GM18505 (cell line): ENCODE measurements around the gene CAPN2.

ENCODE experiments used
- ATAC-seq: cut with Tn5 transposase; IDR thresholded peaks from one replicate; pipeline ENCODE4 v1.9.1; 2021; ENCODE audit not compliant: unreplicated experiment
- POLR2A ChIP-seq: IDR thresholded peaks from 4 replicates; pipeline ENCODE4 v1.6.1; 2011; ENCODE audit warnings: borderline replicate concordance; ENCODE audit not compliant: insufficient read depth, insufficient read length; ENCODE audit errors: extremely low read depth

The CAPN2 gene

DNA sequence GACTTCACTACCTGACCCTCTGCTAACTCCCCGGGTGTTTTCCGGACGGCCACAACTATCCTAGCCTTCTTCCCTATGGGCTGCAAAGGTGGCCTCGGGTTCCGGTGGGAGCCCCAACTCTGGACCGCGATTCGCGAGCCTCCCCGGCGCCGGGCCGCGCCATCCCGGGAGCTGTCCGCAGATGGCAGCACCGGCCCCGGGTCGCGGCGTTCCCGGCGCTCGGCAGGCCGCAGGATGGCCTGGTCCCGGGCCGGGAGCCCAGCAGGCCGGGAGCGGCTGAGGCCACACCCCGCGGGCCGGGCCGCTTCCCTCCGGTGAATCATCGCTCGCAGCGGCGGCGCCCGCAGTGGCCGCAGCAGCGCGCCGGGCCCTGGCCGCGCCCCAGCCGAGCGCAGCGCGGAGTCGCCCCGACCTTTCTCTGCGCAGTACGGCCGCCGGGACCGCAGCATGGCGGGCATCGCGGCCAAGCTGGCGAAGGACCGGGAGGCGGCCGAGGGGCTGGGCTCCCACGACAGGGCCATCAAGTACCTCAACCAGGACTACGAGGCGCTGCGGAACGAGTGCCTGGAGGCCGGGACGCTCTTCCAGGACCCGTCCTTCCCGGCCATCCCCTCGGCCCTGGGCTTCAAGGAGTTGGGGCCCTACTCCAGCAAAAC is at the start of gene CAPN2:
Gene CAPN2 (plus strand): TSS at position 346 of the 656 bp plus-strand sequence. CDS start 102 bp downstream, at position 448.
- TF ChIP-seq POLR2A = peak; percentile 35
- ATAC-seq = peak; percentile 62

DNA sequence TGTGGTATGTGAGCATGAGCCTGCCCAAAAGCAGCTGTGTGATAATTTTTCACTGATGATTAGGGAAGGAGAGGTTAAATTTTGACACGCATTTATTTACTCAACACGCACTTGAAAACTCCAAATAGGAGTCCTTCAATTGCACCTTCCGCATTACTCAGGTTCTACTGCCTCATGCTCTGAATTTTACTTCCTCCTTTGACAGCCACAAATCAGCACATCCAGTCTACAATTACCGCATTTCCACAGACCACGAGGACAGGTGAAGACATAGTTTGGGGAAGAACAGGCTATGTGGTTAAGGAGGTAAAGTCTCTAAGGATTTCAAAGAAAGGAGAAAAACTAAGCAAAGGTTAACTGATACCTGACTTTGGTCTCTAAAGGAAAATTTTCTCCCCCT is 49.4 kb upstream of the CAPN2 start:
- ATAC-seq = no peak
- TF ChIP-seq POLR2A = no peak

DNA sequence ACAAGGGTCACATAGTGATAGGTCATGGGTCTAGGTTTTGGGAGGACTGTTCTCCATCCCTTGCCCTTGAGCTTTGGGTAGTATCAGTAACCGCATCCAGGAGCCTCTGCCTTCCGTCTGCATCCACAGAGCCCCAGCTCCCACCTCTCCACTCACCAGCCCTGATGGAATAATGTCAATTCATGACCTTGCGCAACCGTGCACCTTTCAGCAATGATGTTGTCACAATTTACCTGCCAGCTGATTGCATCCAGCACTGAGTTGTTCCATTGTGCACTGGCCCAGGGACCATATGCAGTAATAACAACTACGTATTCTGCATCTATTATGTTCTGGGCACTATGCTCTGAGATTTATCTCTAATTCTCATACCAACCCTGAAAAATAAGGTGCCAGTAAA is 48.2 kb upstream of the CAPN2 start:
- no peak for TF ChIP-seq POLR2A
- ATAC-seq = no peak

DNA sequence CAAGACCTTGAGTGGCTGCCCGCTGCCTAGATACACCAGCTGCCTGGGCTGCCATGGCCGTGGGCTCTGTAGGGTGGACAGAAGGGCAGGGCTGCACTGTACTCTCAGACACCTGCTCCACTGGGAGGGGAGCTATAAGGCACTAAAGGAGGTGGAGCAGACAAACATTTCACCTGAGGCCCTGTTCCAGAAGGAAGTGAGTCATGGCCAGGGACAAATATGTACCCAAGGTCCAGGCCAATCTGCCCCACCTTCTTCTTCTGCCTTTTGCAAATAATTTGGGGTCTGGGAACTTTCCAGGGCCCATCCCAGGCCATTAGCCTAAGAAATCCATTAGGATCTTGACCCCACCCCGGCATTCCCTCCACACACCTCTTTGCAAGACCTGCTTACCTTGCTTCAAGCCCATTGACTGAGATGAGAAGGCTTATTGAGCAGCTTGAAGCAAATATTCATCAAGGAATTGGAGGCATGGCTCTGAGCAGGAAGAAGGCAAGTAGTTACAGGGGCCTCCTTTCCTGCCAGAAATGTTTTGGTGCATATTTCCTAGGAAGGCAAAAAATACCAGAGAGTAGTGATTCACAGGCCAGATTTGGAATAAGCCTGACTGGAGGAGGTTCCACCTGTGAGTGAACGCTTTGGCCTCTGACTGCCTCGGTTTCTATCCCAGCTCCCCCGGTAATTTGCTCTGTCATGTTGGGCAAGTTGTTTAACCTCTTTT is 46.6 kb upstream of the CAPN2 start, which contains the start of gene CAPN8:
Gene CAPN8 (minus strand): TSS at position 110 of the 721 bp plus-strand sequence. CDS start 55 bp downstream, at position 55.
- TF ChIP-seq POLR2A = no peak
- no peak for ATAC-seq

DNA sequence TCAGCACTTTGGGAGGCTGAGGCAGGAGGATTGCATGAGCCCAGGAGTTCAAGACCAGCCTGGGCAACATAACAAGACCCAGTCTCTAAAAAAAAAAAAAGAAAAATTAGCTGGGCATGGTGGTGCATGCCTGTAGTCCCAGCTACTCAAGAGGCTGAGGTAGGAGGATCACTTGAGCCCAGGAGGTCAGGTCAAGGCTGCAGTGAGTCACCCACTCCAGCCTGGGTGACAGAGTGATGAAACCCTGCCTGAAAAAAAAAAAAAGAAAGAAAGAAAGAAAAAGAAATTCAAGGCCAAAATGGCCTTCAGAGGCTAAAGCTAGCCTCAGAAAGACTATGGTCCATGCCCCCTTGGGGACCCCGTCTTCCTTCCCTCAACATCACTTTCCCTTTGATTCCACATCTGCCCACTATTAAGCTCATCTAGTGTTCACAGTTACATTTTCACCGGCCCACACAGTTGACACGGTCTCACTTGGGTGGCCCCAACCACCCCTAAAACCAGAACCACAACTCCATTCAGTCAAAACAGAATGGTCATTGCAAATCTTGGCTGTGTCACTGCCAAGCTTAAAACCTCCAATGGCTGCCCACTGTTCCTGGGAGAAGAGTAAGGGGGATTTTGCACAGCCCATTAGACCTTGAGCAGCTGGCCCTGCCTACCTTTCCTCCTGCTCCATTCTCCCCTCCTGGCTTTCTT is 44.7 kb upstream of the CAPN2 start:
- ATAC-seq = no peak
- no peak for TF ChIP-seq POLR2A

DNA sequence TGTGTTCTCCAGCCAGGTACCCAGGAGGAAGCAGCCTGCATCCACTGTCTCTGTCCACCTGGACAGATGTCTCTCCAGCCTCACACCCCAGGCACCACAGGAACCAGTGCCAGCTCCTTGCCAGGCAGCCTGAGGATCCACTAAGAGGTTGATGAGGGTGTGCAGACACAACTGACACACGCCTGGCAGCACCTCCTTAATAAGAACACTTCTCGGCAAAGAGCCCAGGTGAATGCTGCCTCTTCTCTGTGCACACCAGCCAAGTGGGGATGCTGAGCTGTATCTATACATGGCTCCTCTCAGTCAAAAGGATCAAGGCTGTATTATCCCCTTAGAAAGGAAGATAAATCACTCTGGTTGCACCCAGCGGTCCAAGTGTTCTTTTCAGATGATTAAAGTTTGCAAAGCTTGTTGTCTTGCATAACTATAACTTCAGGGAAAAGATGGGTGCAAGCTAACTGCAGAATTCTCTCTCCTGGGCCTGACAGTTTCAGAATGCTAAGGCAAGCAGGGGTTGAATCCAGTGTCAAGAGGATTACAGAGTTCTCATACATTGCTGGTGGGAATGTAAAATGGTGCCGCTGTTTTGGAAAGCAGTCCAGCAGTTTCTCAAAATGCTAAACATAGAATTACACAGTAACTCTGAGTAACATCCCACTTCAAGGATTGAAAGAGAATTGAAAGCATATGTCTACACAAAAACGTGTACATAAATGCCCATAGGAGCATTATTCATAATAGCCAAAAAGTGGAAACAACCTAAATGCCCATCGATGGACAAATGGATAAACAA is 43.1 kb upstream of the CAPN2 start:
- no peak for ATAC-seq
- TF ChIP-seq POLR2A = no peak

DNA sequence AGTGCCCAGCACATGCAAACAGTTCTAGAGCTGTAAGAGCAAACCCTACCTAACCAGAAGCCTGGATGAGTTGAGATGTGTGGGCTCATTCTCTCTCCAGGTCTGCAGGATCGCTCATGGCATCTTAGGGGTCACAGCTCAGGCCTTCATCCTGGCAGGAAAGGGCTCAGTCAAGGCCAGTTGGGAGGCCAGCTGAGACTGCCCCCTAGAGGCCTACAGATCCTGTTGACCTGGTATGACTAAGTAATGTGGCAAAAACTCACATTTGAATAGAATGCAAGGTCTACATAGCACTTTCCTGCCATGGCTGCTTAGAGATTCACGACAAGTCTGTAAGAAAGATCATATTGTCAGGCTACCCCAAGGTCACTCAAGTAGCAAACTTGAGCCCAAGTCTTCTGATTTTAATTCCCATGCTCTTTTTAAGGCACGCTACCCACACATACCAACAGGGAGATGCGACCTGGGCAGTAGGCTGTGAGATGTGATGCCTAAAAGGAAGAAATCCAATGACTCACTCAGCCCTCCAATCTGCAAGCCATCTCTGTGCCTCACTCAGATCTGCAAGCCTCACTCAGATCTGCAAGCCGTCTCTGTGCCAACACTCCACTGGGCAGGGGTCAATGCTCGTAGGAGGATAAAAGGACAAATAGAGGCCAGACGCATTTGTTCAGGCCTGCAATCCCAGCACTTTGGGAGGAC is 41.7 kb upstream of the CAPN2 start:
- ATAC-seq = no peak
- no peak for TF ChIP-seq POLR2A

DNA sequence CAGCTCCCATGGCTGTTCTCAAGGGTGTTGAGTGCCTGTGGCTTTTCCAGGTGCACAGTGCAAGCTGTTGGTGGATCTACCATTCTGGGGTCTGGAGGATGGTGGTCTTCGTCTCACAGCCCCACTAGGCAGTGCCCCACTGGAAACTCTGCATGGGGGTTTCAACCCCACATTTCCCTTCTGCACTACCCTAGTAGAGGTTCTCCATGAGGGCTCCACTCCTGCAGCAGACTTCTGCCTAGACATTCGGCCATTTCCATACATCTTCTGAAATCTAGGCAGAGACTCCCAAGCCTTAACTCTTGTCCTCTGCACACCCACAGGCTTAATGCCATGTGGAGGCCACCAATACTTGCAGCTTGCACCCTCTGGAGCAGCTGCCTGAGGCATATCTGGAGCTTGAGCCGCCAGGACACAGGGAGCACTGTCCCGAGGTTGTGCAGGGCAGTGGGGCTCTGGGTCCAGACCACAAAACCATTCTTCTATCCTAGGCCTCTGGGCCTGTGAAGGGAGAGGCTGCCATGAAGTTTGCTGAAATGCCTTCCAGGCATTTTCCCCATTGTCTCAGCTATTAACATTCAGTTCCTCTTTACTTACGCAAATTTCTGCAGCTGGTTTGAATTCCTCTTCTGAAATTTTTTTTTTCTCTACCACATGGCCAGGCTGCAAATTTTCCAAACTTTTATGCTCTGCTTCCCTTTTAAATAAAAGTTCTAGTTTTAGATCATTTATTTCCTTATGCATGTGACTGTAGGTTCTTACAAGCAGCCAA is 38.0 kb upstream of the CAPN2 start:
- ATAC-seq = no peak
- TF ChIP-seq POLR2A = no peak

DNA sequence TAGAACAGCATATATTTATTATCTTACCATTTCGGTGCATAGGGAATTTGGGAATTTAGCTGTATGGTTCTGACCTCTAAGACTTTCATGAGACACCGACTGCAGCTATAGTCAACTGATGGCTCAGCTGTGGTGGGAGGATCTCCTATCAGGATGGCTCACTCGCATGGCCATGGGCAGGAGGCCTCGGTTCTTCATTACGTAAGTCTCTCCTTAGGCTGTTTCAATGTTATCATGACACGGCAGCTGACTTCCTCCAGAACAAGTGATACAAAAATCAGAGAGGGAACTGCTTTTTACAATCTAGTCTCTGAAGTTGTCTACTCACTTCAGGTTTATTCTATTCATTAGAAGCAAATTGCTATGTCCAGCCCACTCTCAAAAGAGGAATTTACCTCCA is 33.5 kb upstream of the CAPN2 start:
- ATAC-seq = no peak
- TF ChIP-seq POLR2A = no peak

DNA sequence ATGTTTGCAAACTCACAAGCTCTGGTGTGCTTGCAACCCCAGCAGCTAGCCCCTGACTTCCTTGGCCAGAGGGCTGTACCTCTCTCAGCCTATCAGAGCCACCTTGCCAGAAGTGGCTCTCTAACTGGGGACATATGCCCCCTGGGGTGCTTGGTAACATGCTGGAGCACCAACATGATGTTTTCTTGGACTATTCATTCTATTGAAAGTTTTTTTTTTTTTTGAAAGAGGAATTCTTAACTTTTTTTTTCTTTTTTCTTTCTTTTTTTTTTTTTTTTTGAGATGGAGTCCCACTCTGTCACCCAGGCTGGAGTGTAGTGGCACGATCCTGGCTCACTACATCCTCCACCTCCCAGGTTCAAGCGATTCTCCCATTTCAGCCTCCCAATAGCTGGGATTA is 32.2 kb upstream of the CAPN2 start:
- no peak for TF ChIP-seq POLR2A

DNA sequence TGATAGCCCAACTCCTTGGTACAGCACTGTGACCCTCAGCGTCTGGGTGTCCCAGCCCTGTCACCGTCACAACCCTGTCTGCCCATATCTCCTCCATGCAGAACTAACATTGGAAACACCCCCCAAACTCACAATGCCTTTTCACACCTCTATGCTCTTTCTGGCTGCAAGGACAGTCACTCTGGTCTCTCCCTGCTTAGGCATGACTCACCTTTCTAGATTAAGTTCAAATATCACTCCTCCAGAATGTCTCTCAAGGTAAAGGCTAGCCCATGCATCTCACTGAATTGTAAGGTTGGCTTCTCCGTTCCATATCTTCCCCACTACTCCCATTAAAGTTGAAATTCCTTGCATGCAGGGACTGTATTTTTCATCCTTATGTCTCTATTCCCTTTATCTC is 29.8 kb upstream of the CAPN2 start:
- no peak for TF ChIP-seq POLR2A

More for the DNA sequence above, 32.2 kb upstream of the CAPN2 start:
- ATAC-seq = no peak

More for the DNA sequence above, 29.8 kb upstream of the CAPN2 start:
- ATAC-seq = no peak
